Neural cell (in vitro differentiated cells): ENCODE data around the gene PHF12. TPM values are rescaled to one million over a fixed set of nuclear protein-coding genes. Genes with fewer than 3 reads are reported as not detected.

Experiments used
- H2AFZ ChIP-seq: fragments of 200-600, 300-800 bp; sonication (generic), shearing (Covaris generic); 2 replicates; pipeline ENCODE4 v1.6.0; 2014; ENCODE audit warnings: low read depth, mild to moderate bottlenecking, antibody characterized with exemption, low read length, moderate library complexity
- H3F3A ChIP-seq: fragments of 200-600 bp; shearing (Covaris generic); 2 replicates; pipeline ENCODE4 v1.6.1; 2016; ENCODE audit warnings: mild to moderate bottlenecking, moderate library complexity, mixed read lengths, antibody characterized with exemption, low read length; ENCODE audit not compliant: insufficient read depth, poor library complexity, severe bottlenecking
- H3K27ac ChIP-seq: fragments of 200-600, 300-800 bp; sonication (generic), shearing (Covaris generic); 2 replicates; pipeline ENCODE4 v1.5.1; 2014; ENCODE audit warnings: mild to moderate bottlenecking, low read length, moderate library complexity
- H3K27me3 ChIP-seq: fragments of 300-800, 200-600 bp; sonication (generic), shearing (Covaris generic); 2 replicates; pipeline ENCODE4 v1.6.0; 2014; ENCODE audit warnings: mild to moderate bottlenecking, low read depth, low read length, moderate library complexity; ENCODE audit not compliant: insufficient read depth
- H3K36me3 ChIP-seq: fragments of 300-800, 200-600 bp; sonication (generic), shearing (Covaris generic); 2 replicates; pipeline ENCODE4 v1.5.1; 2014; ENCODE audit warnings: mild to moderate bottlenecking, antibody characterized with exemption, low read length, moderate library complexity; ENCODE audit not compliant: insufficient read depth
- H3K4me2 ChIP-seq: fragments of 300-800, 200-600 bp; sonication (generic), shearing (Covaris generic); 2 replicates; pipeline ENCODE4 v1.6.0; 2014; ENCODE audit warnings: mild to moderate bottlenecking, low read length
- H3K4me3 ChIP-seq: fragments of 300-800, 200-600 bp; sonication (generic), shearing (Covaris generic); 2 replicates; pipeline ENCODE4 v1.5.1; 2014; ENCODE audit warnings: mild to moderate bottlenecking, low read length, moderate library complexity
- H3K79me2 ChIP-seq: fragments of 200-600 bp; shearing (Covaris generic); replicated peaks from 2 replicates; pipeline ENCODE4 v1.6.0; 2014; ENCODE audit warnings: mild to moderate bottlenecking, low read length, moderate library complexity; ENCODE audit not compliant: insufficient read depth
- H3K9ac ChIP-seq: fragments of 300-800, 200-600 bp; sonication (generic), shearing (Covaris generic); 2 replicates; pipeline ENCODE4 v1.6.1; 2016; ENCODE audit warnings: mild to moderate bottlenecking, low read length, mixed read lengths
- H3K9me2 ChIP-seq: fragments of 200-600 bp; shearing (Covaris generic); 2 replicates; pipeline ENCODE4 v1.6.1; 2016; ENCODE audit warnings: mild to moderate bottlenecking, low read length, mixed read lengths; ENCODE audit not compliant: insufficient read depth
- H3K9me3 ChIP-seq: fragments of 200-600, 300-800 bp; sonication (generic), shearing (Covaris generic); 2 replicates; pipeline ENCODE4 v1.6.1; 2016; ENCODE audit warnings: mild to moderate bottlenecking, mixed run types, low read length, moderate library complexity, mixed read lengths
- H4K20me1 ChIP-seq: fragments of 200-600 bp; shearing (Covaris generic); 2 replicates; pipeline ENCODE4 v1.6.1; 2016; ENCODE audit warnings: mild to moderate bottlenecking, mixed run types; ENCODE audit not compliant: insufficient read depth
- CTCF ChIP-seq: fragments of 450-650 bp; IDR thresholded peaks from 2 replicates; pipeline ENCODE4 v1.5.1; 2014; ENCODE audit warnings: antibody characterized with exemption, mild to moderate bottlenecking, moderate library complexity; ENCODE audit not compliant: poor library complexity, severe bottlenecking
- EP300 ChIP-seq: fragments of 450-650 bp; conservative IDR thresholded peaks from 2 replicates; pipeline ENCODE4 v1.6.1; 2014; ENCODE audit warnings: antibody characterized with exemption, mild to moderate bottlenecking, moderate library complexity; ENCODE audit not compliant: poor library complexity, severe bottlenecking
- EZH2 ChIP-seq: fragments of 200-600, 300-800 bp; shearing (Covaris generic), sonication (generic); IDR thresholded peaks from 2 replicates; pipeline ENCODE4 v1.6.1; 2014; ENCODE audit warnings: antibody characterized with exemption, low read length, borderline replicate concordance, mild to moderate bottlenecking; ENCODE audit not compliant: insufficient read depth, poor library complexity, severe bottlenecking
- MXI1 ChIP-seq: fragments of 450-650 bp; conservative IDR thresholded peaks from 2 replicates; pipeline ENCODE4 v1.6.1; 2014; ENCODE audit warnings: antibody characterized with exemption, mild to moderate bottlenecking; ENCODE audit not compliant: poor library complexity, severe bottlenecking
- POLR2AphosphoS5 ChIP-seq: IDR thresholded peaks from 2 replicates; pipeline ENCODE4 v1.6.1; 2012
- RAD21 ChIP-seq: fragments of 450-650 bp; conservative IDR thresholded peaks from 2 replicates; pipeline ENCODE4 v1.6.1; 2014; ENCODE audit warnings: antibody characterized with exemption, mild to moderate bottlenecking, moderate library complexity
- SMC3 ChIP-seq: fragments of 450-650 bp; conservative IDR thresholded peaks from 2 replicates; pipeline ENCODE4 v1.6.1; 2014; ENCODE audit warnings: antibody characterized with exemption, mild to moderate bottlenecking, moderate library complexity; ENCODE audit not compliant: poor library complexity
- TAF1 ChIP-seq: IDR thresholded peaks from 2 replicates; pipeline ENCODE4 v1.6.1; 2012; ENCODE audit warnings: low read depth
- polyA plus RNA-seq: library from polyadenylated mRNA; depleted of rRNA; stranded (reverse); fragments of >200 nt; gene quantifications from 2 replicates; pipeline ENCODE4 v1.2.3, GENCODE V29; 2014
- TF ChIP-seq, protein P1 (sequence below): IDR thresholded peaks from 2 replicates; pipeline ENCODE4 v1.6.1; 2012; ENCODE audit warnings: borderline replicate concordance

Gene PHF12
- polyA plus RNA-seq, 1 donor from 2014 or later, result 10.4 TPM

DNA sequence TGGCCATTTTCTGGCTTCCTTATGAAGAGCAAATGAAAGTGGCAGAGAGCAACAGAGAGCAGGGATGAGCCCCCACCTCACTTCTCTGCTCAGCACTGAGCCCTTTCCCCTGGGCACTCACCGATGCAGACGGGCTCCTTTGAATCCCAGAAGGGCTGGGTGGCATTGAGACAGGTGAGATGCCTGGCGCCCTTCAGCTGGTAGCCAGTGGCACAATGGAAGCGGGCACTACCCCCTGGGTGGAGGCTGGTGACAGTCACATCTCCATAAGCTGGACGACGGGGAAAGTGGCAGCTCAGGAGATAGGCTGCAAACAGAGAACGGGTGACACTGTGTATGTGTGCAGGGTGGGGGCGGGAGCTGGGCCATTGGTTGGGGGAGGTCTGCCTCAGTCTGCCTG lies 12.5 kb upstream of the PHF12 start:
- Histone ChIP-seq H3K4me2 (no peak overlapping the region), H2AFZ (no peak overlapping the region), H3F3A (no peaks in the 10 kb centered on the region), H3K27ac (no peak overlapping the region), H3K27me3 (no peaks in the 10 kb centered on the region), H3K9me3 (no peaks in the 10 kb centered on the region), H3K9me2 (no peaks in the 10 kb centered on the region), H3K79me2 (no peaks in the 10 kb centered on the region), H3K9ac (no peak overlapping the region), H3K36me3 (no peaks in the 10 kb centered on the region), H4K20me1 (no peaks in the 10 kb centered on the region), H3K4me3 (no peak overlapping the region)
- no peak for TF ChIP-seq RAD21
- no peak for TF ChIP-seq EZH2
- no peak for TF ChIP-seq MXI1
- TF ChIP-seq, protein P1, sequence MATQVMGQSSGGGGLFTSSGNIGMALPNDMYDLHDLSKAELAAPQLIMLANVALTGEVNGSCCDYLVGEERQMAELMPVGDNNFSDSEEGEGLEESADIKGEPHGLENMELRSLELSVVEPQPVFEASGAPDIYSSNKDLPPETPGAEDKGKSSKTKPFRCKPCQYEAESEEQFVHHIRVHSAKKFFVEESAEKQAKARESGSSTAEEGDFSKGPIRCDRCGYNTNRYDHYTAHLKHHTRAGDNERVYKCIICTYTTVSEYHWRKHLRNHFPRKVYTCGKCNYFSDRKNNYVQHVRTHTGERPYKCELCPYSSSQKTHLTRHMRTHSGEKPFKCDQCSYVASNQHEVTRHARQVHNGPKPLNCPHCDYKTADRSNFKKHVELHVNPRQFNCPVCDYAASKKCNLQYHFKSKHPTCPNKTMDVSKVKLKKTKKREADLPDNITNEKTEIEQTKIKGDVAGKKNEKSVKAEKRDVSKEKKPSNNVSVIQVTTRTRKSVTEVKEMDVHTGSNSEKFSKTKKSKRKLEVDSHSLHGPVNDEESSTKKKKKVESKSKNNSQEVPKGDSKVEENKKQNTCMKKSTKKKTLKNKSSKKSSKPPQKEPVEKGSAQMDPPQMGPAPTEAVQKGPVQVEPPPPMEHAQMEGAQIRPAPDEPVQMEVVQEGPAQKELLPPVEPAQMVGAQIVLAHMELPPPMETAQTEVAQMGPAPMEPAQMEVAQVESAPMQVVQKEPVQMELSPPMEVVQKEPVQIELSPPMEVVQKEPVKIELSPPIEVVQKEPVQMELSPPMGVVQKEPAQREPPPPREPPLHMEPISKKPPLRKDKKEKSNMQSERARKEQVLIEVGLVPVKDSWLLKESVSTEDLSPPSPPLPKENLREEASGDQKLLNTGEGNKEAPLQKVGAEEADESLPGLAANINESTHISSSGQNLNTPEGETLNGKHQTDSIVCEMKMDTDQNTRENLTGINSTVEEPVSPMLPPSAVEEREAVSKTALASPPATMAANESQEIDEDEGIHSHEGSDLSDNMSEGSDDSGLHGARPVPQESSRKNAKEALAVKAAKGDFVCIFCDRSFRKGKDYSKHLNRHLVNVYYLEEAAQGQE, result no peak
- TF ChIP-seq EP300, result no peak
- no peak for TF ChIP-seq TAF1
- TF ChIP-seq CTCF, result no peak
- no peak for TF ChIP-seq SMC3
- TF ChIP-seq POLR2AphosphoS5, result no peak

- H3K36me3 ChIP-seq, result no peaks in the 10 kb centered on the region
- H2AFZ ChIP-seq, result no peak overlapping the region
- H3K9me3 ChIP-seq, result no peaks in the 10 kb centered on the region
- no peak overlapping the region for H3K27ac ChIP-seq
- H3K79me2 ChIP-seq, result no peaks in the 10 kb centered on the region
- no peaks in the 10 kb centered on the region for H4K20me1 ChIP-seq
- TF ChIP-seq, protein P1, result no peak
- TF ChIP-seq RAD21 (no peak), CTCF (no peak)
- H3K27me3 ChIP-seq, result no peaks in the 10 kb centered on the region
- H3K4me3 ChIP-seq, result no peak overlapping the region
- H3K4me2 ChIP-seq, result no peak overlapping the region
- no peak overlapping the region for H3K9ac ChIP-seq
- no peaks in the 10 kb centered on the region for H3F3A ChIP-seq
- H3K9me2 ChIP-seq, result no peaks in the 10 kb centered on the region
These were observed 11.8 kb upstream of the PHF12 start for GRCh38 chr17:28963055-28963611.
